Heart left ventricle (tissue), 16 donors: ENCODE measurements around the gene ASB2. TPM values are rescaled to one million over a fixed set of nuclear protein-coding genes. Genes with fewer than 3 reads are reported as not detected.
A peak's percentile ranks its signal among the peaks of the same experiment; 100 is the strongest.

ENCODE experiments used
- ATAC-seq, 4 donors: fragments of 200-7000 bp; cut with Tn5 transposase; one replicate each; pipeline ENCODE4 v1.9.1; 2020 to 2022; ENCODE audit warnings: moderate library complexity in 4 of 4, mild to moderate bottlenecking in 3 of 4, moderate number of reproducible peaks in 1 of 4
- DNase-seq, 5 donors: peaks; one replicate each; pipeline ENCODE4 v3.0.0-alpha.2; 2020
- H3K27ac ChIP-seq, 12 donors: fragments of 200-600 bp; sonication (generic) in 4 of 12; one replicate each; pipeline versions ENCODE4 v1.5.0 to v1.8.0; 2016 to 2022; ENCODE audit warnings: mild to moderate bottlenecking in 2 of 12
- H3K27me3 ChIP-seq, 9 donors: fragments of 200-600 bp; sonication (generic) in 2 of 9; one replicate each; pipeline versions ENCODE4 v1.5.1 to v1.8.0; 2016 to 2022; ENCODE audit warnings: mild to moderate bottlenecking in 3 of 9
- H3K36me3 ChIP-seq, 9 donors: fragments of 200-600 bp; sonication (generic) in 2 of 9; one replicate each; pipeline versions ENCODE4 v1.5.0 to v1.8.0; 2018 to 2022; ENCODE audit warnings: mild to moderate bottlenecking in 2 of 9
- H3K4me1 ChIP-seq, 12 donors: fragments of 200-600 bp; sonication (generic) in 4 of 12; one replicate each; pipeline versions ENCODE4 v1.5.0 to v1.8.0; 2016 to 2022; ENCODE audit warnings: mild to moderate bottlenecking in 3 of 12
- H3K4me3 ChIP-seq, 12 donors: fragments of 200-600 bp; sonication (generic) in 4 of 12; one replicate each; pipeline versions ENCODE4 v1.5.0 to v1.8.0; 2017 to 2022; ENCODE audit warnings: mild to moderate bottlenecking in 9 of 12, moderate library complexity in 4 of 12
- H3K9me3 ChIP-seq, 12 donors: fragments of 200-600 bp; sonication (generic) in 4 of 12; one replicate each; pipeline versions ENCODE4 v1.5.0 to v1.8.0; 2016 to 2022; ENCODE audit warnings: mild to moderate bottlenecking in 1 of 12
- CTCF ChIP-seq, 12 donors: fragments of 200-600 bp; sonication (generic) in 4 of 12; IDR thresholded peaks; one replicate each; pipeline versions ENCODE4 v1.5.0 to v1.8.0; 2018 to 2022; ENCODE audit warnings: antibody characterized with exemption in 12 of 12, mild to moderate bottlenecking in 5 of 12
- POLR2A ChIP-seq, 2 donors: fragments of 450-650 bp; IDR thresholded peaks; one replicate each; pipeline ENCODE4 v1.6.1; 2017; ENCODE audit warnings: antibody characterized with exemption in 2 of 2, mild to moderate bottlenecking in 2 of 2, moderate library complexity in 2 of 2
- WGBS, 4 donors: extraction: QIAGEN DNeasy Blood & Tissue Kit in 2 of 4; methylation state at CpG; one replicate each; pipeline versions ENCODE4 v1.1.5 to v1.1.7; 2013 to 2018; 5-methylcytosine and 5-hydroxymethylcytosine counted together
- intact Hi-C, 10 donors: fragments of 100-400 bp; cut with DNase I; formaldehyde crosslinking; loops; one replicate each; pipeline versions ENCODE4 v1.11.1 to v1.14.2; 2022
- polyA plus RNA-seq, 2 donors: library from polyadenylated mRNA; stranded (reverse); fragments of 200-250 nt; gene quantifications; one replicate each; pipeline ENCODE4 v1.2.3, GENCODE V29; 2013
- total RNA-seq, 9 donors: library from RNA; depleted of rRNA in 2 of 9; stranded (reverse); fragments of >200 nt in 2 of 9; fragmentation: NEBNext Ultra II Directional in 3 of 9; extraction: Animal tissue kit (Norgen Biotek cat#: 25700) in 3 of 9; gene quantifications; one replicate each; pipeline versions ENCODE4 v1.1.0 to v1.2.4, GENCODE V29; 2016 to 2023
- donor health status: ischemic (EF 13 %, LVEDD 7.1; RV severe dilation, severe dysfunction).
- donor health status: healthy with polysubstance abuse.
- donor health status: DM: no; HTN: yes; CAD: no.
- donor health status: DM: no; HTN: no; CAD: no.
- donor health status: ischemic (EF 25% LVEDD 6.9; RV normal size, moderate dysfunction).
- donor health status: ischemic (EF 25% LVEDD 5.7; RV mildly dilated, moderate dysfunction).
- donor health status: healthy.
- donor health status: DM: yes; HTN: yes; CAD: no.
- donor health status: ischemic (EF 35%, LVEDD 5.7; RV mildly dilated, moderate dysfunction).
- donor health status: nonischemic (EF 11% LVEDD 7.7; RV severe dilation, severe dysfunction).
- donor health status: DM: yes; HTN: yes; CAD: no.
- donor health status: PGD.
- donor health status: ischemic (EF 29% LVEDD 5.4; RV normal size, mild dysfunction).
- donor health status: nonischemic (EF 23%, LVEDD 6.1; RV moderate dilation, normal function).

The ASB2 gene
- total and polyA plus RNA-seq, 11 donors = 22.4 to 411 (median 166) TPM

DNA sequence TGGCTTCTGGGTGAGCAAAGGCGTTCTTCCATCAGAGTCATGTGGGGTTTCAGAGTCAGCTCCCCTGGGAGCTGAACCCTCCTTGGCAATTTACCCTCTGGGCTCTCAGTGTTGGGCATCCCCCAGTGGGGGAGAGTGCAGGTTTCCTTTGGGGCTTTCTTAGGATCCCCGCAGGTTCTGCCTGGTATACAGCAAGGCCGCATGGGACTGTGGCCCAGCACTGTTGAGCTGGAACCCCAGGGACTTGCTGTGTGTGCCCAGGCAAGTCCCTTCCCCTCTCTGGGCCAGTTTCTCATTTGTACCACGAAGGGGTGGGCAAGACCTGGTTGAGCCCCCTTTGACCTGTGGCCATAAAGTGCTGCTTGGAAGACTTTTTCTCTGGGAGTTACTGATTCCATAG lies 43.7 kb downstream of the ASB2 start:
- no peak overlapping the region for H3K4me3 ChIP-seq
- peak overlapping the region in 1 of 12 donors; percentile 24 for H3K27ac ChIP-seq
- H3K36me3 ChIP-seq = peaks cover 0 to 66% (median 42%) of the 10 kb centered on the region in 9 donors
- ATAC-seq = no peak
- peaks cover 0 to 4% (median 0%) of the 10 kb centered on the region in 9 donors for H3K27me3 ChIP-seq
- DNase-seq = no peak
- intact Hi-C loops = no loop called here
- no peaks in the 10 kb centered on the region for H3K9me3 ChIP-seq
- no peaks in the 10 kb centered on the region for H3K4me1 ChIP-seq
- 88 to 92% (median 89%) methylated on average over 3 to 4 of the region's 4 CpGs for WGBS, 4 donors
- TF ChIP-seq POLR2A (IDR thresholded peaks at IDR 0.05) (no peak), CTCF (IDR thresholded peaks at IDR 0.05) (no peak)

- DNase-seq (no peak), ATAC-seq (no peak)
- Histone ChIP-seq H3K4me1 (no peaks in the 10 kb centered on the region), H3K4me3 (no peak overlapping the region), H3K27ac (no peak overlapping the region), H3K36me3 (peaks cover 0 to 49% (median 28%) of the 10 kb centered on the region in 9 donors), H3K27me3 (no peaks in the 10 kb centered on the region), H3K9me3 (no peaks in the 10 kb centered on the region)
- WGBS, 4 donors = 71 to 78% (median 75%) methylated on average over 4 of the region's 4 CpGs
- intact Hi-C loops = no loop called here
- no peak for TF ChIP-seq POLR2A (IDR thresholded peaks at IDR 0.05)
- no peak for TF ChIP-seq CTCF (IDR thresholded peaks at IDR 0.05)
Measured at GRCh38 chr14:93930989-93931307, 45.4 kb downstream of the ASB2 start.

DNA sequence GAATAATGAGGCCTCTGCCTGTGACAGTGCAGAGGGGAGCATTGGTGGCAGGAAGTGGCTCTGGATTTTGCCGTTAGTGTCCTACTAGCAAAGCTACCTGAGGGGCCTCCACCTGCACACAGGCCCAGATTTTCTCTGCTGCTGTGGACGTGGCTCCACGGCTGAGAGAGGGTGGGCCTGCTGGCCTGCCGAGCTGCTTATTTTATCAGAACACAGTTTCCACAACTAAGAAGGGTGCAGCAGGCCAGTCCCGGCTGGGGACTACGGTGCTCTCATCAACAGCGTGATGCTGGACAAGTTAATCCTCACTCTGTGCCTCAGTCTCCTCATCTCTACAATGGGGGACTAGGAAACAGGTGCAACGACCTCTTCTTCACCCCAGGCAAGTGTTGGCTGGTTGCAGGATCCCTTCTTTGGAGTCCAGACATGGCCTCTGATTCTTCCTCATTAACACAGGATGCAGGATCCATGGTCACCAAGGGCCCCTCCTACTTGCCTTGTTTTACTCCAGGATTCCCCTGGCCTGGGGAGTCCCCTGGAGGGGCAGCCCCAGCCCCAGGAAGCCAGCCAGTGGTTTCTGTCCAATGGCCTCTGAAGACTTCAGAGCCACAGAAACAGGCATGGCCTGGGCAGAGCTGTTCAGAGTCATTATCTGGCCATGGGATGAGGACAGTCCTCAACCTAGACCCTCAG lies 45.9 kb downstream of the ASB2 start:
- H3K27ac ChIP-seq = no peak overlapping the region
- no peaks in the 10 kb centered on the region for H3K4me1 ChIP-seq
- H3K36me3 ChIP-seq = peaks cover 0 to 45% (median 24%) of the 10 kb centered on the region in 9 donors
- no peak overlapping the region for H3K4me3 ChIP-seq
- DNase-seq (no peak), ATAC-seq (no peak)
- intact Hi-C loops = no loop called here
- TF ChIP-seq CTCF (IDR thresholded peaks at IDR 0.05) (no peak), POLR2A (IDR thresholded peaks at IDR 0.05) (no peak)
- H3K9me3 ChIP-seq = no peaks in the 10 kb centered on the region
- H3K27me3 ChIP-seq = no peaks in the 10 kb centered on the region
- 76 to 83% (median 80%) methylated on average over 2 to 8 of the region's 8 CpGs for WGBS, 4 donors

DNA sequence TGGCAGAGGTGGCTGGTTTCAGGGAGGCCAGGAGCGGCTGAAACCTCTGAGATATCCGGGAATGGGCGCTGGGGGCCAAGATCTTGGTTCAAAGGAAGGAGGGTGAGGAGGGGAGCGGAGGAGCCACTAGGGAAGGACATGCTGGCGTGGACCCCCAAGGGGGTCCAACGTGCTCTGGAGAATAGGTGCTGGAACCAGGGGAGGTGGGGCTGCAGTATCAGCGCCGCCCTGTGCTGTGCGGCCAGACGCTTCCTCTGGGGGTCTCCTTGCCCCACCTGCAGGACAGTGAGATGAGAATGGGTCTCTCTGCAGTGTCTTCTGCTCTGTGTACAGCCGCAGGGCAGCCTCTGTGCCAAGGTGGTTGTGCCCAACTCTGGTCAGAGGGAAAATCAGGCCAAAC lies 46.7 kb downstream of the ASB2 start:
- Histone ChIP-seq H3K27me3 (no peaks in the 10 kb centered on the region), H3K4me1 (no peaks in the 10 kb centered on the region), H3K36me3 (peaks cover 0 to 38% (median 23%) of the 10 kb centered on the region in 9 donors), H3K4me3 (no peak overlapping the region), H3K27ac (no peak overlapping the region), H3K9me3 (no peaks in the 10 kb centered on the region)
- WGBS, 4 donors = 78 to 85% (median 80%) methylated on average over 11 of the region's 11 CpGs
- intact Hi-C loops = no loop called here
- TF ChIP-seq POLR2A (IDR thresholded peaks at IDR 0.05) = no peak
- no peak for TF ChIP-seq CTCF (IDR thresholded peaks at IDR 0.05)
- DNase-seq (no peak), ATAC-seq (no peak)
